Measurements from ENCODE around the gene POLR2B.

DNA sequence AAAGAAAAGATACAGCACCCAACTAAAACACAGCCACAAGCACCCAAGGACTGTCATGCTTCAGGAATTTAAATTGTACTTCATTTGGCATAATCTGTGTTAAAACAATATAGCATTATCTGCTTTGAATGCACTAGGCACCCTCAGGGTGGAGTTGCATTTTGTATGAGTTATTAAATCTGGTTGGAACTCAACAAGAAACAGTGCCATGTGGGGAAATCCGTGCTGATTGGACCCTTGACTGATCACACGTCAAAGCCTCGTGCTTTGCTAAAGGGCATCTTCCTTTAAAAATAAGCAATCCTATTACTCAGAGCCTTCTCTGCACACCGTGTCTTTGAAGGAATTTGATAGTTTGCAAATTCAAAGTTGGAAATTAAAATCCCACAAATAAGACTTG lies 96.0 kb downstream of the POLR2B start:
- TF ChIP-seq CTCF (IDR thresholded peaks at IDR 0.05; ENCODE audit: insufficient read depth, low read depth, low read length) (no peak), EZH2 (IDR thresholded peaks at IDR 0.05; ENCODE audit: insufficient read depth, low read length) (no peak)
